Breast epithelium (tissue), 4 donors: ENCODE data around the gene FAM76B. TPM values are rescaled to one million over a fixed set of nuclear protein-coding genes. Genes with fewer than 3 reads are reported as not detected.

Source experiments
- DNase-seq, 2 donors: peaks; one replicate each; pipeline ENCODE4 v3.0.0-alpha.2; 2019; ENCODE audit warnings: low spot score in 2 of 2
- H3K27ac ChIP-seq, 2 donors: fragments of 200-600 bp; sonication (generic) in 1 of 2; one replicate each; pipeline ENCODE4 v1.5.1; 2016 to 2019; ENCODE audit warnings: mild to moderate bottlenecking in 1 of 2
- H3K27me3 ChIP-seq, 2 donors: fragments of 200-600 bp; sonication (generic) in 1 of 2; one replicate each; pipeline versions ENCODE4 v1.5.1 to v1.6.0; 2017 to 2019; ENCODE audit warnings: control low read depth in 1 of 2, mild to moderate bottlenecking in 1 of 2
- H3K36me3 ChIP-seq: fragments of 200-600 bp; one replicate; pipeline ENCODE4 v1.5.1; 2019
- H3K4me1 ChIP-seq, 2 donors: fragments of 200-600 bp; sonication (generic); one replicate each; pipeline ENCODE4 v1.5.1; 2016 to 2019; ENCODE audit warnings: control low read depth in 1 of 2
- H3K4me3 ChIP-seq, 3 donors: fragments of 200-600 bp; sonication (generic); 1 replicate in 2 of 3; 2 replicates in 1 of 3; pipeline ENCODE4 v1.5.1; 2016 to 2019; ENCODE audit warnings: mild to moderate bottlenecking in 3 of 3, moderate library complexity in 2 of 3
- H3K9me3 ChIP-seq, 2 donors: fragments of 200-600 bp; sonication (generic) in 1 of 2; one replicate each; pipeline ENCODE4 v1.5.1; 2016 to 2019; ENCODE audit warnings: control low read depth in 1 of 2
- CTCF ChIP-seq, 3 donors: fragments of 450-650 bp; IDR thresholded peaks; one replicate each; pipeline ENCODE4 v1.5.1; 2016 to 2017; ENCODE audit warnings: antibody characterized with exemption in 3 of 3, mild to moderate bottlenecking in 3 of 3, moderate library complexity in 3 of 3
- POLR2A ChIP-seq: fragments of 450-650 bp; IDR thresholded peaks from one replicate; pipeline ENCODE4 v1.6.1; 2016; ENCODE audit warnings: antibody characterized with exemption, mild to moderate bottlenecking, moderate library complexity
- POLR2AphosphoS5 ChIP-seq, 3 donors: sonication (generic); formaldehyde crosslinking; IDR thresholded peaks; one replicate each; pipeline ENCODE4 v1.6.1; 2017; ENCODE audit warnings: antibody characterized with exemption in 3 of 3
- intact Hi-C: fragments of 100-400 bp; cut with DNase I; formaldehyde crosslinking; loops from one replicate; pipeline ENCODE4 v1.15.1; 2023; ENCODE audit warnings: low total_unique reads
- total RNA-seq, 3 donors: library from RNA; depleted of rRNA; stranded (reverse); fragments of >200 nt; gene quantifications; one replicate each; pipeline ENCODE4 v1.1.0, GENCODE V29; 2016

The FAM76B gene
- total RNA-seq, 3 donors from 2014 or later: 42.1 to 69.7 (median 48.8) TPM

GRCh38 chr11:95780544-95780943 lies 9.0 kb downstream of the FAM76B start:
- Histone ChIP-seq H3K36me3 (peaks cover 7% of the 10 kb centered on the region), H3K27ac (no peak overlapping the region), H3K9me3 (no peaks in the 10 kb centered on the region), H3K4me1 (no peaks in the 10 kb centered on the region), H3K4me3 (no peak overlapping the region), H3K27me3 (no peaks in the 10 kb centered on the region)
- intact Hi-C loops: no loop called here
- no peak for TF ChIP-seq POLR2A
- TF ChIP-seq POLR2AphosphoS5 (IDR thresholded peaks at IDR 0.05): no peak
- no peak for TF ChIP-seq CTCF (IDR thresholded peaks at IDR 0.05)
- no peak for DNase-seq

- H3K4me3 ChIP-seq: no peak overlapping the region
- intact Hi-C loops: no loop called here
- H3K36me3 ChIP-seq: peaks cover 5% of the 10 kb centered on the region
- TF ChIP-seq POLR2A (no peak), CTCF (IDR thresholded peaks at IDR 0.05) (no peak), POLR2AphosphoS5 (IDR thresholded peaks at IDR 0.05) (no peak)
- H3K9me3 ChIP-seq: no peaks in the 10 kb centered on the region
- H3K27me3 ChIP-seq: no peaks in the 10 kb centered on the region
- no peak overlapping the region for H3K27ac ChIP-seq
- H3K4me1 ChIP-seq: no peaks in the 10 kb centered on the region
- DNase-seq: no peak
These were observed 10.9 kb downstream of the FAM76B start for GRCh38 chr11:95778699-95779098.

GRCh38 chr11:95776859-95777258 lies 12.7 kb downstream of the FAM76B start:
- Histone ChIP-seq H3K4me3 (no peak overlapping the region), H3K27me3 (no peaks in the 10 kb centered on the region), H3K27ac (no peak overlapping the region), H3K4me1 (no peaks in the 10 kb centered on the region), H3K9me3 (no peaks in the 10 kb centered on the region), H3K36me3 (peaks cover 5% of the 10 kb centered on the region)
- no peak for DNase-seq
- intact Hi-C loops: no loop called here
- TF ChIP-seq POLR2AphosphoS5 (IDR thresholded peaks at IDR 0.05) (no peak), CTCF (IDR thresholded peaks at IDR 0.05) (no peak), POLR2A (no peak)

GRCh38 chr11:95768521-95768920 lies 21.1 kb downstream of the FAM76B start:
- H3K36me3 ChIP-seq: peaks cover 7% of the 10 kb centered on the region
- no peak overlapping the region for H3K4me3 ChIP-seq
- H3K27me3 ChIP-seq: no peaks in the 10 kb centered on the region
- H3K4me1 ChIP-seq: no peaks in the 10 kb centered on the region
- no peak for TF ChIP-seq CTCF (IDR thresholded peaks at IDR 0.05)
- TF ChIP-seq POLR2A: no peak
- no peak for TF ChIP-seq POLR2AphosphoS5 (IDR thresholded peaks at IDR 0.05)
- H3K9me3 ChIP-seq: no peaks in the 10 kb centered on the region
- intact Hi-C loops: loop anchor here (10.0 kb wide), 1 partner anchor 614 kb away; no protein-coding TSS in a partner anchor
- no peak overlapping the region for H3K27ac ChIP-seq
- no peak for DNase-seq

- H3K27ac ChIP-seq: no peak overlapping the region
- TF ChIP-seq CTCF (IDR thresholded peaks at IDR 0.05) (no peak), POLR2A (no peak), POLR2AphosphoS5 (IDR thresholded peaks at IDR 0.05) (no peak)
- peaks cover 7% of the 10 kb centered on the region for H3K36me3 ChIP-seq
- DNase-seq: no peak
- H3K4me3 ChIP-seq: no peak overlapping the region
- H3K4me1 ChIP-seq: no peaks in the 10 kb centered on the region
- intact Hi-C loops: loop anchor here (10.0 kb wide), 1 partner anchor 613 kb away; no protein-coding TSS in a partner anchor
- no peaks in the 10 kb centered on the region for H3K27me3 ChIP-seq
- H3K9me3 ChIP-seq: no peaks in the 10 kb centered on the region
These were observed 22.1 kb downstream of the FAM76B start for GRCh38 chr11:95767498-95767897.
